HEK293 (cell line): Measurements from ENCODE around the gene SELENOF.
"Not testable (repeated sequence)": the region's sequence is repeated elsewhere in the genome, so short reads cannot be mapped to it uniquely, and the experiment has no call there.

Source experiments
- CTCF ChIA-PET: fragments of 350-600 bp; formaldehyde crosslinking; extraction: SDS; loops from one replicate; lab custom pipeline; 2021; ENCODE audit warnings: antibody characterized with exemption; lab: Yijun Ruan, JAX
- POLR2A ChIA-PET: fragments of 300-600 bp; formaldehyde crosslinking; extraction: SDS; loops from one replicate; lab custom pipeline; 2020; ENCODE audit warnings: antibody characterized with exemption, inconsistent platforms; lab: Yijun Ruan, JAX
- H3K27ac ChIP-seq: fragments of 200-500 bp; sonication (Bioruptor generic); 2 replicates; pipeline ENCODE4 v1.5.1; 2014; ENCODE audit warnings: low read depth, low read length, control low read depth, inconsistent platforms; ENCODE audit errors: extremely low read depth
- H3K36me3 ChIP-seq, 2 experiments: fragments of 200-500 bp in 1 of 2; sonication (Bioruptor generic) in 1 of 2; 1 replicate in 1 of 2; 2 replicates in 1 of 2; pipeline ENCODE4 v1.5.1; 2014 to 2017; ENCODE audit warnings: inconsistent platforms in 2 of 2, low read length in 2 of 2; ENCODE audit not compliant: control insufficient read depth in 2 of 2, insufficient read depth in 1 of 2
- H3K4me1 ChIP-seq: fragments of 200-500 bp; sonication (Bioruptor generic); 2 replicates; pipeline ENCODE4 v1.5.1; 2014; ENCODE audit warnings: mild to moderate bottlenecking, low read length, inconsistent platforms; ENCODE audit not compliant: control insufficient read depth, insufficient read depth
- H3K4me3 ChIP-seq: 2 replicates; pipeline ENCODE4 v1.5.1; 2011; ENCODE audit warnings: low read depth, mild to moderate bottlenecking, control low read depth, low read length, moderate library complexity
- H3K9me3 ChIP-seq: fragments of 200-500 bp; sonication (Bioruptor generic); 2 replicates; pipeline ENCODE4 v1.5.1; 2014; ENCODE audit warnings: low read depth, low read length, inconsistent platforms; ENCODE audit not compliant: control insufficient read depth, insufficient read depth
- KLF1 ChIP-seq: fragments of 450-650 bp; formaldehyde crosslinking; IDR thresholded peaks from 2 replicates; pipeline ENCODE4 v1.5.1; 2016; ENCODE audit warnings: missing biosample characterization, missing genetic modification characterization
- PRDM2 ChIP-seq: fragments of 450-650 bp; formaldehyde crosslinking; IDR thresholded peaks from 2 replicates; pipeline ENCODE4 v1.5.1; 2016; ENCODE audit warnings: missing biosample characterization, missing genetic modification characterization, borderline replicate concordance
- PRDM6 ChIP-seq: fragments of 450-650 bp; formaldehyde crosslinking; IDR thresholded peaks from 2 replicates; pipeline ENCODE4 v1.5.1; 2017; ENCODE audit warnings: missing biosample characterization, missing genetic modification characterization
- WT1 ChIP-seq: fragments of 450-650 bp; formaldehyde crosslinking; IDR thresholded peaks from 2 replicates; pipeline ENCODE4 v1.5.1; 2016; ENCODE audit warnings: missing biosample characterization, missing genetic modification characterization
- ZNF146 ChIP-seq: fragments of 450-650 bp; formaldehyde crosslinking; IDR thresholded peaks from 2 replicates; pipeline ENCODE4 v1.5.1; 2016; ENCODE audit warnings: missing biosample characterization, missing genetic modification characterization
- ZNF580 ChIP-seq: fragments of 450-650 bp; formaldehyde crosslinking; IDR thresholded peaks from 2 replicates; pipeline ENCODE4 v1.5.1; 2016; ENCODE audit warnings: missing biosample characterization, missing genetic modification characterization

Gene SELENOF

GRCh38 chr1:86821956-86822355 is 92.0 kb downstream of the SELENOF start:
- Histone ChIP-seq H3K4me1 (peaks cover 7% of the 10 kb centered on the region), H3K4me3 (no peak overlapping the region), H3K9me3 (no peaks in the 10 kb centered on the region), H3K36me3 (no peaks in the 10 kb centered on the region), H3K27ac (no peak overlapping the region)
- peak; percentile 67 for TF ChIP-seq WT1 (tag by site-specific recombination)
- peak; percentile 72; the same call in 1 of the 2 replicates for TF ChIP-seq PRDM6 (tag by site-specific recombination)
- no peak for TF ChIP-seq PRDM2 (tag by site-specific recombination)
- CTCF ChIA-PET: interaction anchor here (0.7 to 1.7 kb wide), 3 partner anchors 12 to 201 kb away, joined by 3 to 6 read pairs (median 3); no protein-coding TSS in a partner anchor
- POLR2A ChIA-PET: no interaction called here

- POLR2A ChIA-PET, H3K4me1 ChIP-seq, H3K4me3 ChIP-seq, H3K27ac ChIP-seq, CTCF ChIA-PET, H3K36me3 ChIP-seq, H3K9me3 ChIP-seq: not testable (repeated sequence)
- TF ChIP-seq ZNF146 (tag by site-specific recombination) (peak; percentile 88), ZNF580 (tag by site-specific recombination) (peak; percentile 55; the same call in 1 of the 2 replicates)
Observed at GRCh38 chr1:86819970-86820369, 94.0 kb downstream of the SELENOF start.

GRCh38 chr1:86817246-86817826 is 96.6 kb downstream of the SELENOF start:
- POLR2A ChIA-PET, CTCF ChIA-PET, H3K27ac ChIP-seq: not testable (repeated sequence)

GRCh38 chr1:86814118-86814517 is 99.8 kb downstream of the SELENOF start:
- CTCF ChIA-PET, POLR2A ChIA-PET, H3K9me3 ChIP-seq, H3K4me3 ChIP-seq, H3K4me1 ChIP-seq, H3K36me3 ChIP-seq, H3K27ac ChIP-seq: not testable (repeated sequence)
- TF ChIP-seq KLF1 (tag by site-specific recombination): peak; percentile 53; the same call in 1 of the 2 replicates

More at GRCh38 chr1:86817246-86817826, 96.6 kb downstream of the SELENOF start:
- not testable (repeated sequence) for H3K4me1 ChIP-seq, H3K4me3 ChIP-seq, H3K9me3 ChIP-seq, H3K36me3 ChIP-seq
- TF ChIP-seq KLF1 (tag by site-specific recombination): peak; percentile 20; the same call in 1 of the 2 replicates
- TF ChIP-seq, all 188 proteins: peak for 1; not testable (repeated sequence) for 187
